ENCODE measurements around the gene SIK2. TPM values are rescaled to one million over a fixed set of nuclear protein-coding genes. Genes with fewer than 3 reads are reported as not detected.

The SIK2 gene
- total RNA-seq, 1 experiment from 2014 or later = 13.0 TPM

DNA sequence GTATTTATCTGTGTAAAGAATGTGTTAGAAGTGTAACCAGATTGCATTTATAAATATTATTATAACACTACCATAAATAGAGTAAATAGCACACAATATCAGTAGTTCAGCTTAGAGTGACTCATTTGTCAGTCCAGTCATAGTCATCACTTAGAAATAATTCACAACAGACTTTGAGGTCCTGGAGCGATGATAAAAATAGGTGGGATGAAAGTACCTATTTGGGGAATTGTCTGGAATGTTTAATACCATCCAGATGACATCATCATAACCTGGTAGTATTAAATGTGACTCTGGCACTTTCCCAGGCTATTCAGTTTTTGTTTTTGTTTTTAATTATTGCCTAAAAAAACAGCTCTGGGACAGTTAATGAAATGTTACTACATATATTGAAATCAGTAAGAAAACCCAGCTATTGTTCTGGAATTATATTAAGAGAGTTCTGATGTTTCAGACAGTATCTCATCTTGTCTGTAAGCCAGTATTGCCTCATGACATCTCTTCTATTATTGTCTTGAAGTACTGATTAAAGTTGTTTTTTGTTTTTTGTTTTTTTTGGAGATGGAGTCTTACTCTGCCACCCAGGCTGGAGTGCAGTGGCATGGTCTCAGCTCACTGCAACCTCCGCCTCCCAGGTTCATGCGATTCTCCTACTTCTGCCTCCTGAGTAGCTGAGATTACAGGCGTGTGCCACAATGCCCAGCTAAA lies 74.8 kb downstream of the SIK2 start:
- ChIA-PET RAD21 (ENCODE audit: low non-redundant PET in 1 of 2, low total read pairs in 2 of 2, uncharacterized antibody in 2 of 2, unreplicated experiment in 2 of 2) (no interaction called here), CTCF (no interaction called here), POLR2A (no interaction called here)
- H4K20me1 ChIP-seq (ENCODE audit: insufficient read depth) = no peaks in the 10 kb centered on the region
- H3K4me2 ChIP-seq (ENCODE audit: low read length) = peak overlapping the region; percentile 41
- H2AFZ ChIP-seq (ENCODE audit: low read depth, low read length, poor library complexity, severe bottlenecking) = no peak overlapping the region
- peak; percentile 80 for ATAC-seq
- no peaks in the 10 kb centered on the region; the same call in 1 of the 2 replicates for H3K79me2 ChIP-seq (ENCODE audit: insufficient read depth, low read length)
- no peak overlapping the region for H3K4me3 ChIP-seq (replicated peaks in 1 of 2; ENCODE audit: low read depth in 1 of 2, low read length in 2 of 2)
- DNase-seq (ENCODE audit: low read depth, low spot score) = peak; percentile 29
- H3K9me2 ChIP-seq (ENCODE audit: insufficient read depth) = no peaks in the 10 kb centered on the region
- no peaks in the 10 kb centered on the region for H3K9me3 ChIP-seq (ENCODE audit: control insufficient read depth in 1 of 2, insufficient read depth in 1 of 2, low read depth in 1 of 2, low read length in 2 of 2)
- intact Hi-C loops (cut with micrococcal nuclease) = no loop called here
- H3K36me3 ChIP-seq (ENCODE audit: control insufficient read depth in 1 of 2, insufficient read depth in 2 of 2, low read length in 2 of 2) = no peaks in the 10 kb centered on the region
- H3K27ac ChIP-seq (ENCODE audit: low read depth, low read length) = no peak overlapping the region
- H3K4me1 ChIP-seq (ENCODE audit: control insufficient read depth in 1 of 2, insufficient read depth in 2 of 2, low read length in 2 of 2) = peaks cover 13 to 15% of the 10 kb centered on the region in 2 experiments
- no TSS peak for BruUV-seq (replicated peaks)
- no peaks in the 10 kb centered on the region for H3K27me3 ChIP-seq (ENCODE audit: insufficient read depth, low read length)
- H3K9ac ChIP-seq (ENCODE audit: low read length) = no peak overlapping the region
- 0 out of 2 replicates have a peak, but pooled peaks have one; percentile 29 for TF ChIP-seq CBX3 (IDR thresholded peaks at IDR 0.05; ENCODE audit: low read depth)
- TF ChIP-seq YY1 (IDR thresholded peaks at IDR 0.05; ENCODE audit: extremely low read depth, insufficient replicate concordance, low read depth, low read length) = no peak
- no peak for TF ChIP-seq SIN3A (IDR thresholded peaks at IDR 0.05; ENCODE audit: low read depth)
- no peak for TF ChIP-seq TCF7L2 (IDR thresholded peaks at IDR 0.05; ENCODE audit: borderline replicate concordance, extremely low read depth, insufficient read depth, insufficient read length)
- no peak for TF ChIP-seq ZFX (IDR thresholded peaks at IDR 0.05)
- no peak for TF ChIP-seq RAD21 (IDR thresholded peaks at IDR 0.05; ENCODE audit: low read depth)
- TF ChIP-seq JUND (IDR thresholded peaks at IDR 0.05) = peak; percentile 74
- no peak for TF ChIP-seq ELF1 (IDR thresholded peaks at IDR 0.05; ENCODE audit: borderline replicate concordance, low read depth)
- TF ChIP-seq SP1 (IDR thresholded peaks at IDR 0.05; ENCODE audit: low read depth) = 0 out of 2 replicates have a peak, but pooled peaks have one; percentile 13
- TF ChIP-seq ATF3 (IDR thresholded peaks at IDR 0.05) = 0 out of 2 replicates have a peak, but pooled peaks have one; percentile 33
- TF ChIP-seq FOSL1 (IDR thresholded peaks at IDR 0.05; ENCODE audit: low read depth) = peak; percentile 74
- TF ChIP-seq CEBPB (IDR thresholded peaks at IDR 0.05; ENCODE audit: low read depth) = peak; percentile 44; the same call in 1 of the 2 replicates
- no peak for TF ChIP-seq MAX (IDR thresholded peaks at IDR 0.05)
- TF ChIP-seq ZNF274 (IDR thresholded peaks at IDR 0.05; ENCODE audit: low read depth, low read length) = no peak
- TF ChIP-seq CTCF (IDR thresholded peaks at IDR 0.05 in 2 of 3, conservative IDR thresholded peaks at IDR 0.05 in 1 of 3; ENCODE audit: borderline replicate concordance in 1 of 3, insufficient read depth in 1 of 3, low read depth in 2 of 3, low read length in 2 of 3) = no peak
- no peak for TF ChIP-seq EGR1 (IDR thresholded peaks at IDR 0.05; ENCODE audit: low read depth)
- TF ChIP-seq, protein P1, sequence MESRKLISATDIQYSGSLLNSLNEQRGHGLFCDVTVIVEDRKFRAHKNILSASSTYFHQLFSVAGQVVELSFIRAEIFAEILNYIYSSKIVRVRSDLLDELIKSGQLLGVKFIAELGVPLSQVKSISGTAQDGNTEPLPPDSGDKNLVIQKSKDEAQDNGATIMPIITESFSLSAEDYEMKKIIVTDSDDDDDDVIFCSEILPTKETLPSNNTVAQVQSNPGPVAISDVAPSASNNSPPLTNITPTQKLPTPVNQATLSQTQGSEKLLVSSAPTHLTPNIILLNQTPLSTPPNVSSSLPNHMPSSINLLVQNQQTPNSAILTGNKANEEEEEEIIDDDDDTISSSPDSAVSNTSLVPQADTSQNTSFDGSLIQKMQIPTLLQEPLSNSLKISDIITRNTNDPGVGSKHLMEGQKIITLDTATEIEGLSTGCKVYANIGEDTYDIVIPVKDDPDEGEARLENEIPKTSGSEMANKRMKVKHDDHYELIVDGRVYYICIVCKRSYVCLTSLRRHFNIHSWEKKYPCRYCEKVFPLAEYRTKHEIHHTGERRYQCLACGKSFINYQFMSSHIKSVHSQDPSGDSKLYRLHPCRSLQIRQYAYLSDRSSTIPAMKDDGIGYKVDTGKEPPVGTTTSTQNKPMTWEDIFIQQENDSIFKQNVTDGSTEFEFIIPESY (IDR thresholded peaks at IDR 0.05; ENCODE audit: extremely low read depth, insufficient replicate concordance, low read length) = no peak
- no peak for TF ChIP-seq POLR2A (IDR thresholded peaks at IDR 0.05; ENCODE audit: borderline replicate concordance, extremely low read depth, insufficient read depth, insufficient read length)
- TF ChIP-seq EZH2phosphoT487 (IDR thresholded peaks at IDR 0.05; ENCODE audit: borderline replicate concordance) = no peak
- peak; percentile 48; the same call in 1 of the 2 replicates for TF ChIP-seq SRF (IDR thresholded peaks at IDR 0.05; ENCODE audit: low read depth)

All from HCT116 (cell line).